BJ (cell line): ENCODE measurements around the gene SMYD3. TPM values are rescaled to one million over a fixed set of nuclear protein-coding genes. Genes with fewer than 3 reads are reported as not detected.

ENCODE experiments used
- CTCF ChIA-PET: fragments of 350-600 bp; formaldehyde crosslinking; extraction: SDS; loops from one replicate; lab custom pipeline; 2021; ENCODE audit warnings: antibody characterized with exemption, inconsistent platforms; lab: Yijun Ruan, JAX
- POLR2A ChIA-PET: fragments of 300-600 bp; sonication (Branson Sonifier 250); formaldehyde crosslinking; extraction: SDS; loops from one replicate; lab custom pipeline; 2021; ENCODE audit warnings: antibody characterized with exemption; lab: Charles Lee
- DNase-seq: peaks from one replicate; pipeline ENCODE4 v3.0.0-alpha.2; 2011; ENCODE audit warnings: low read depth
- H3K27me3 ChIP-seq: 2 replicates; pipeline ENCODE4 v1.6.0; 2011; ENCODE audit warnings: low read length; ENCODE audit not compliant: control insufficient read depth, insufficient read depth
- H3K36me3 ChIP-seq: 2 replicates; pipeline ENCODE4 v1.5.1; 2011; ENCODE audit warnings: low read length; ENCODE audit not compliant: control insufficient read depth, insufficient read depth
- H3K4me3 ChIP-seq: 2 replicates; pipeline ENCODE4 v1.5.1; 2011; ENCODE audit warnings: low read depth, mild to moderate bottlenecking, control low read depth, low read length
- CTCF ChIP-seq: IDR thresholded peaks from 2 replicates; pipeline ENCODE4 v1.5.1; 2011; ENCODE audit warnings: low read depth, mild to moderate bottlenecking, control low read depth, inconsistent platforms, low read length, moderate library complexity; ENCODE audit not compliant: insufficient read depth
- polyA plus RNA-seq: library from polyadenylated mRNA; depleted of rRNA; stranded (reverse); fragments of >200 nt; gene quantifications from 2 replicates; pipeline ENCODE4 v1.2.3, GENCODE V29; 2011

The SMYD3 gene
- polyA plus RNA-seq, 1 experiment, result 26.1 TPM

GRCh38 chr1:245772739-245773138 lies 734.3 kb downstream of the SMYD3 start:
- TF ChIP-seq CTCF, result no peak
- Histone ChIP-seq H3K36me3 (no peaks in the 10 kb centered on the region), H3K27me3 (no peaks in the 10 kb centered on the region), H3K4me3 (no peak overlapping the region)
- CTCF ChIA-PET, result no interaction called here
- DNase-seq, result no peak
- POLR2A ChIA-PET, result no interaction called here

- POLR2A ChIA-PET, result no interaction called here
These were observed 734.8 kb downstream of the SMYD3 start for GRCh38 chr1:245772325-245772724.

GRCh38 chr1:245771511-245772281 lies 735.4 kb downstream of the SMYD3 start:
- Histone ChIP-seq H3K4me3 (no peak overlapping the region), H3K27me3 (no peaks in the 10 kb centered on the region), H3K36me3 (no peaks in the 10 kb centered on the region)
- TF ChIP-seq CTCF, result no peak
- ChIA-PET POLR2A (interaction anchor here (0.5 kb wide), 1 partner anchor 198 kb away, joined by 3 read pairs; no protein-coding TSS in a partner anchor), CTCF (interaction anchor here (0.6 to 1.0 kb wide), 3 partner anchors 19 to 615 kb away, joined by 3 to 4 read pairs (median 3); no protein-coding TSS in a partner anchor)
- peak; percentile 96 for DNase-seq

More at GRCh38 chr1:245772325-245772724, 734.8 kb downstream of the SMYD3 start:
- no peak for TF ChIP-seq CTCF
- CTCF ChIA-PET, result interaction anchor here (0.9 to 1.0 kb wide), 2 partner anchors 19 to 616 kb away, joined by 3 read pairs; no protein-coding TSS in a partner anchor
- Histone ChIP-seq H3K4me3 (no peak overlapping the region), H3K27me3 (no peaks in the 10 kb centered on the region), H3K36me3 (no peaks in the 10 kb centered on the region)
- DNase-seq, result no peak

GRCh38 chr1:245770156-245770555 lies 736.9 kb downstream of the SMYD3 start:
- Histone ChIP-seq H3K27me3 (no peaks in the 10 kb centered on the region), H3K4me3 (no peak overlapping the region), H3K36me3 (no peaks in the 10 kb centered on the region)
- TF ChIP-seq CTCF, result no peak
- CTCF ChIA-PET, result interaction anchor here (1.8 kb wide), 1 partner anchor 21 kb away, joined by 6 read pairs; no protein-coding TSS in a partner anchor
- DNase-seq, result no peak
- POLR2A ChIA-PET, result no interaction called here

- no peak overlapping the region for H3K4me3 ChIP-seq
- TF ChIP-seq CTCF, result no peak
- ChIA-PET POLR2A (no interaction called here), CTCF (interaction anchor here (0.6 to 0.7 kb wide), 3 partner anchors 19 to 369 kb away, joined by 3 read pairs; no protein-coding TSS in a partner anchor)
- no peak for DNase-seq
- no peaks in the 10 kb centered on the region for H3K36me3 ChIP-seq
- H3K27me3 ChIP-seq, result no peaks in the 10 kb centered on the region
These were observed 738.5 kb downstream of the SMYD3 start for GRCh38 chr1:245768596-245768995.
